NCI-H128 (cell line): ENCODE results near the gene ZBTB48.
"Not testable (repeated sequence)": the region's sequence is repeated elsewhere in the genome, so short reads cannot be mapped to it uniquely, and the experiment has no call there.

ENCODE experiments used
- DNase-seq: peaks from one replicate; lab custom pipeline; 2025; ENCODE audit not compliant: unreplicated experiment; lab: John Stamatoyannopoulos, UW

Gene ZBTB48

DNA sequence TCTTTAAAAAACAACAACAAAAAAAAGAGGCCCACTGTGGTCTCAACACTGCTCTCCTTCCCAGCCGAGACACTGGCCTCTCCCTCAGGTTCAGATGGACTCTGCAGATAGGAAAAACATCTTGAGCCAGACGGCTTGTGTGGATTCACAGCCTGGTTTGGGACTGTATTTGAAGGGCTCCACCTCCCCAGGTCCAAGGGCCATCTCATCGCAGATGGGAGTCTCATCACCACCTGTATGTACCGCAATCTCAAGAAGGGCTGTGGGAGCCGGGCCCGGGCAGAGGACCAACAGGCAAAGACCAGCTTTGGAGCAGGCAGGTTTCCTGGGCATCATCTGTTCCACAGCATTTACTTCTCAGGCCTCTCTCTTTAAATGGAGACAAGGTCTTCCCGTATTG is 10.3 kb downstream of the ZBTB48 start:
- no peak for DNase-seq

DNA sequence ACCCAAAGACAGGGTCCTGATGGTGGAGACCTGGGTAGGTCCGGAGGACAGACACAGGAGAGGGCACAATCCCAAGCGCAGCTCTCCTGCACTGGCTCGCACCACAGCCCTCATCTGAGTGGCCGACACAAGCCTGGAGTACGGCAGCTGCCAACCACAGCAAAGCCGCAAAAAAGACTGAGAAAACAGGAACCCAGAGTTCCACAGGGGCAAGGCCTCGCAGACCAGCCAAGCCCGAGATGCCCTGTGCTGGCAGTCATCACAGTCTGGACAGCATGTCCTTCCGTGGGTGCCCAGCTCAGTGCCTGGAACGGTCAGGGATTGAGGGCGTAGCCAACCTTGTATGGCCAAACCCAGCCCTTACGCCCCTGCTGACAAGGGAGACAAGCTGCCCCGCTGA is 11.4 kb downstream of the ZBTB48 start:
- no peak for DNase-seq

DNA sequence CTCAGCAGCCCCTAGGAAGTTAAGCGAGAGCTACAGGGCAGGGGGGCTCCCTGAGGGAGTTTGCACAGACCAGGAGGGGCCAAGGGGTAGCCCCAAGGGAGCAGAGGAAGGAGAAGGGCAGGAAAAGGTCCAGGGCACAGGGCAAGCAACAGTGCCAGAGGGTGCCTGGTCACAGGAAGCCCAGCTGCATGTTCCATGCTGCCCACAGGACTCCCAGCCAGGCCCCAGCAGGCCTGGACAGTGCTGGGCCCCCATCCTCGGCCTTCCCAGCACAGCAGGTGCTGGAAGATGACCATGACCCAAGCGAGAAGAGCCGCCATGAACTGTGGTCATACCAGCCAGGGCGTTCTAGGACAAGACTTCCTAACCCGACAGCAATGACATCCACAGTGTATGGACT is 11.8 kb downstream of the ZBTB48 start:
- DNase-seq = no peak

DNA sequence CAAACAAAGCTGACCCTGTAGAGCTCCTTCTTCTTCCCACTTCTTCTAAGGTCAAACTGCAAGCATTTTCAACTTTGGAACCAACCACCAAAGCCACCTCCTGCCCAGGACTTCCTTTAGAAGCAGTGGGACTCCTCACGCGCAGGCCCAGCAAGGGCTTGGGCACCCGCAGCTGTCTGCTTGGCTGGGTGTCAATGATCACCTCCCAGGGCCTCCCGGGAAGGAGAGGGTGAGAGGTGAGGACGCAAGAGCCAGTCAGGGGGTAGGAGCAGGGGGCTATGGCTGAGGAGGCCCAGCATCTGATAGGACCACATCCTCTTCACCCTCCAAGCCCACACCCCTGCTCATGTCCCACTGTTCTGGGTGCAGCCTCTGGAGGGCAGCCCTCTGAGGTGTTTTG is 12.6 kb downstream of the ZBTB48 start:
- no peak for DNase-seq

DNA sequence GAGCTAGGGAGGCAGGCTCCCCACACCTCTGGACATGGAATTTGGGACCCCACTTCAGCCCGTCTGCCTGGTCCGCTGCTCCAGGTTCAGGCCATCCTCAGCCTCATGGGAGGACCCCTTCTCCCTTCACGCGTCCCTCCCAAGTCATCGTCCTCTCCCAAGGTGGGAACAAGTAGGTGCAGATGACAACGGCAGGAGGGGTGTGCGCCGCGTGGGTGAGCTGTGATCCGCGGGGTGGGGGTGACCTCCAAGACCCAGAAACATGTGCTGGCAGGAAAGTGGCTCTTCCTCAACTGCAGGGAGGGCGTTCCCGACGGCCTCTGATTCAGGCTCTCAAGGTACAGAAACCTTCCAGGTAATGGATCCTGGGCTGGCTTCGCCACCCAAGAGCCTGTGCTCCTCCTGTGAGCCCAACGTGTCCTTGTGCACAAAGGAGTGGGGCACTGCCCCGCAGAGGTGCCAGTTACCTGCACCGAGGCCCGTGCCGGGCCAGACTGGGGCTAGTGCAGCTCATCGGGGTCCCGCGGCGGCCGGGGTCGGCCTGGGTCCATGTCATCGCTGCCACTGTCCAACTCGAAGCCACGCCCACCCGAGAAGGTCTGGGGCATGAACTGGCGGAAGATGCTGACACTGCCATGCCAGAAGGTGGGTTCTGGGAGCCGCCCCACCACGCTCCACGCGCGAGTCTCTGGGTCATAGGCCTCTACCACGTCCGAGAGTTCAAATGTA is 13.2 kb downstream of the ZBTB48 start:
- DNase-seq = no peak

DNA sequence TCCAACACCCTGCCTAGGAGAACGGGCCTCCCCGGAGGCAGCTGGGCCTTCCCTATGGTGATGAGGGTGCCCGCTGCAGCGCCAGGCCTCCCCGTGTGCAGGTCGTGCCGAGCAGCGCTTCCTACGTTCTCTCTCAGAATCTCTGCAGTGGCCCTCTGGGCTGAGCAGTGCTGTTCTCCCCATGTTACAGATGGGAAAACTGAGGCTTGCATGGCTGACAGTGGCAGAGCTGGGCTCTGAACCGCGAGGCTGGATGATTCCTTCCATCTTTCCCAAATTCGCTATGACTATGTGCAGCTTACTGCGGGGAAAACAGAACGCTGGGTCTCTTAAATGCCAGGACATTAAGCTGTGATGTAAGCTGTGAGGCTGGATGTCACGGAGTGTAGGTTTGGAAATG is 14.0 kb downstream of the ZBTB48 start:
- no peak for DNase-seq

DNA sequence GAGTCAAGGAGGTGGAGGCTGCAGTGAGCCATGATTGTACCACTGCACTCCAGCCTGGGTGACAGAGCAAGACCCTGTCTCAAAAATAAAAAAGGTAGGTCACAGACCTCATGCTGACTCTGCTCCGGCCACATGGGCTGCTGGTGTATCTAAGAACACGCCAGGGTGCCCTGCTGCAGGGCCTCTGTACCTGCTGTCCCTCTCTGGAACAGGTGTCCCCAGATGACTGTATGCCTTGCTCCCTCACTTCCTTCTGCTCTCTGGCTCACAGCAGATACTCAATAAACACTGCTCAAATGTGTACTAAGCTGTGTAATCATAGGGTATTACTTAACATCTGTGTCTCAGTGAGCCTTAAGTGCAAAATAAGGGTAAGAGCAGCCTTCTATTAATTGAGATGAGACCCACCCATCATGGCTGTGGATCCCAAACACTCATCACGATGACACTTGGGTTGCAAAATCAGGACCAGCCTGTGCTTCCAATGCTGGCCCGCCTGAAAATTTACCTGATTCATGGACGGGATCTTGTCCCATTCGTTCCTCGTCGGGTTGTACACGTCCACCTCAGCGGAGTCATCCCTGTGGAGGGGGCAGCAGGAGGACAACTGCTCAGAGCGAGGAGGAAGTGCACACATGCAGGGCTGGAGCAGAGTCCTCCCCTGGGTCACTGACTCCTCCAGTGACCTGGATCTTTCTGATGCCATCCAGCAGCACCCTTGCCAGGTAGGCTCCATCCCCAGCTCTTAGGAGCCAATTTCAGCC is 15.4 kb downstream of the ZBTB48 start:
- DNase-seq = no peak

DNA sequence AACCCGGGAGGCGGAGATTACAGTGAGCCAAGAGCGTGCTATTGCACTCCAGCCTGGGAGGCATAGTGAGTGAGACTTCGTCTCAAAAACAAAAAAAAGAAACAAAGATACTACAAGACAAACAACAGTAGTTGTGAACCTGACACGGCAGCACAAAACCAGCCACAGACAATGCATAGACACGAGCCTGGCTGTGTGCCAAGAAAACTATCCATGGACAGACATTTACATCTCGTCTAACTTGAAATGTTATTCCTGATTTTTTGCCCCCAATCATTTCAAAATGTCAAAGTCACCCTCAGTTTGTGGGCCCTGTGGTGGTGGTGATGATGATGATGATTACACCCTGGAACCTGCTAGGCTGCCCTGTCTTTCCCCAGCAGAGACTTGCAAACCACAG is 16.6 kb downstream of the ZBTB48 start:
- DNase-seq = no peak

DNA sequence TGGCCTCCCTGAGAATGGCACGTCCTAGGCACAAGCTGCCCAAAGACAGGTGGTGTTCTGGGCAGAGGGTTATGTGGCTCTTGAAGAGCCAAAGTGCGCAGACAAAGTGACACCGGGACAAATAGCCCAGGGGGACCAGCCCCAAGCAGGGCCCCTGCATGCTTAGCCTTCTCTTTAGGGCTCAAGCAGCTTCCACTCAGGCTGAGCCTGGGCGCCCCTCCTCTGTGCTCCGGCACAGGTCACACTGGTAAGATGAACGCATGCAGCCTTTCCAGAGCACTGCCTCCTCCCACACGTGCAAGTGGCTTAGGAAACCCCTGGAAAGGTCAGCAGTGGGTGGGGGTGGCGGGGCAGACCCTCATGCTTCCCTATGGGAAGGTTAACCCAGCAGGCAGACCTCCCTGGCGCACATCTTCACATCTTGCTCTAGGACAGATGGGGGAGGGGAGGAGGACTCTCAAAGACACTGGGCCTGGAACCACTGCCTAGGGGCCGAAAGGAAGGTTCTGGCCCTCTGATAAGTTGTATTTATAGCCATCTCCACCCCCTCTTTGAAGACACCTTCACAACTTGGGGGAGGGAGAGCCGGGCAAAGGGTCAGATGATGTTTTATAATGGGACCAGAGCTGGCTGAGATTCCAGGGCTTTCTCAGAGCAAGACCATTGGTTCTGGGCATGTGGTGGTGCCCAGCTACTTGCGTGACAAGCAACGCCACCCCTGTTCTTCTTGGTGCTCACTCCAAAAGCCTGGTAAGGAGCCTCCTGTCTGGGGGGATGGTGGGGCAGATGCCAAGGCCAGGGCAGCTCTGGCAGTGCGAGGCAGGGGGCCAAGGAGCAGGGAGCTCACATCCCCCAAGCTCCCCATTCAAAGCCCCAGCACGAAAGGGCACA is 17.3 kb downstream of the ZBTB48 start:
- no peak for DNase-seq

DNA sequence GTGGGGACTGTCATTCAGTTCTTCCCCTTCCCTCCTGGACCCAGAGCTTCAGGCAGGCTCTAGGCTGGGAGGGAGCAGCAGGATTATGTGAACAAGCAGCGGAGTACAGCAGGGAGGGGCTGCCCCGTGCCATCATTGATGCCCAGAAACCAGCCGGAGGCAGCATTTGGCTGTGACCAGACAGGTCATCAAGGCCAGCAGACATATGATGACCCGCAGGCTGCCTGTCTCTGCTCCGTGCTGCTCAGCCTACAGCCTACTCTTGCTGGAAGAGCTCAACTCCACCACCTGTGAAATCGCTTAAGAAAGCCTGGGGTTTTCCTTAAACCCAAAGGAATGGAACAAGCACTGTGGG is 18.0 kb downstream of the ZBTB48 start:
- DNase-seq = no peak

DNA sequence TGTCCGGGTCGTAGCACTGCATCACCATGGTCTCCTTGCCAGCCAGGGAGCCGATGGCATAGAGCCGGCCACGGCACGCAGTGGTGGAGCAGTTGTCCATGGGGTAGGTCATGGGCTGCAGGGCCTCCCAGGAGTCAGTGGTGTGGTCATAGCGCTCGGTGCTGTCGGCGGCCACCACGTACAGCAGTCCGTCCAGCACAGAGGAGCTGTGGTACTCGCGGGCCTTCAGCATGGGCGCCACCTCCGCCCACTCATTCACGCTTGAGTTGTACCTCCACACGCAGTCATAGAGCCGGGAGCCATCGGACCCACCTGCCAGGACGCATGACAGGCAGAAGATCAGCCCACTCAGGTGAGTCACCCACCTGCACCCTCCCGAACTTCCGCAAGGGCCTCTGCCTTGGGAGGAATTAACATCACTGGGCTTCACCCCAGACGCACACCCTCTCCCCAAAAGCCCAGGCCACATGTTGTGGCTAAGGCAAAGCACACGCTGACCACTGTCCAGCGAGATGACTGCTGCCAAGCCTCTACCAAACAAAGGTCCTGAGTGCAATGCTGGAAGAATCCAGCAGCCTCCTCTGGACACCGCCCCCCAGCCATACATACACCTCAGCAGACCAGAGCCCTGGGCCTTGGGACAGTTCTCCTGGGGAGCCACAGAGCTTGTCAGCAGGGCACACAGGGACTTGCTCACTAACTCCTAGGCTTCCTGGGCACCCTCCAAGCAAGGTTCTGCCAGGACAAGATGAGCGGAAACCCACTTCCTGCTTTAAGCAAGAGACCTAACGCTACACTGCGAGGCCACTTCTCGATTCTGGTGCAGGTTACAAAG is 19.6 kb downstream of the ZBTB48 start:
- DNase-seq = no peak

DNA sequence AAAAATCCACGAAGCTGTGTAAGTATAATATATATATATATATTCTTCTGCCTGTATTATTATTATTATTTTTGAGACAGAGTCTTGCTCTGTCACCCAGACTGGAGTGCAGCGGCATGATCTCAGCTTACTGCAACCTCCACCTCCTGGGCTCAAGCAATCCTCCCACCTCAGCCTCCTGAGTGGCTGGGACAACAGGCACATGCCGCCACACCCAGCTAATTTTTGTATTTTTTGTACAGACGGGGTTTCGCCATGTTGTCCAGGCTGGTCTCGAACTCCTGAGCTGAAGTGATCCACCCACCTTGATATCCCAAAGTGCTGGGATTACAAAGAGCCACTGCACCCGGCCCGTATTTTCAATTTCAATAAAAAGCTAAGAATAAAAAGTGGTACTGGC is 20.2 kb downstream of the ZBTB48 start:
- DNase-seq = not testable (repeated sequence)

DNA sequence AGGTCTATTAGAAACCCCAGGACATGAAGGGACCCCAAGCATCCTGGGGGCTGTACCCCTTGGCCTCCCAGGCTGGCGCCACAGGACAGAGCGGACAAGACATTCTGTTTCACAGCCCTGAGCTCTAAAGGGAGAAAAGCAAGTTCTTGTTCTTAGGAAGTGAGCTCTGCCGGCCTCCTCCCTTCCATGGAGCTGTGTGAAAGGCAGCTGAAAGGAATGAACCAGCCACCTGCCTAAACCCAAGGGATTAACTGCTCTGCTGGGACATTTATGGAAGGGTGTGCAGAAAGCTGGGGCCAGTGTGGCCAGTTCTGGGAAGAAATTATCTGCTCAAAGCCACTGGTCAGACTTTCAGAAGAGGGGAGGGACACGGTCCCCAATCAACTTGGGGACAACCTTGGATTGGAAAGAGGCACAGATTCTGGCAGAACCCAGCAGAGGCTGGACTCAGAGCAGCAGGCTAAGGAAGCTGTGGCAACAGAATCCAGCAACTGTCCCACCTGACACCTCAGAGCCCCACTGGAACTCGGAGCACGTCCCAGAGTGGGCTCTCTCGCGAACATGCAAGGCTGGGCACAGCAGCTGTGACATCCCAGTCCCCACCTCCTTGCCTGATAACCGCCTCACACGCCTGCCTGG is 20.7 kb downstream of the ZBTB48 start:
- DNase-seq = no peak

DNA sequence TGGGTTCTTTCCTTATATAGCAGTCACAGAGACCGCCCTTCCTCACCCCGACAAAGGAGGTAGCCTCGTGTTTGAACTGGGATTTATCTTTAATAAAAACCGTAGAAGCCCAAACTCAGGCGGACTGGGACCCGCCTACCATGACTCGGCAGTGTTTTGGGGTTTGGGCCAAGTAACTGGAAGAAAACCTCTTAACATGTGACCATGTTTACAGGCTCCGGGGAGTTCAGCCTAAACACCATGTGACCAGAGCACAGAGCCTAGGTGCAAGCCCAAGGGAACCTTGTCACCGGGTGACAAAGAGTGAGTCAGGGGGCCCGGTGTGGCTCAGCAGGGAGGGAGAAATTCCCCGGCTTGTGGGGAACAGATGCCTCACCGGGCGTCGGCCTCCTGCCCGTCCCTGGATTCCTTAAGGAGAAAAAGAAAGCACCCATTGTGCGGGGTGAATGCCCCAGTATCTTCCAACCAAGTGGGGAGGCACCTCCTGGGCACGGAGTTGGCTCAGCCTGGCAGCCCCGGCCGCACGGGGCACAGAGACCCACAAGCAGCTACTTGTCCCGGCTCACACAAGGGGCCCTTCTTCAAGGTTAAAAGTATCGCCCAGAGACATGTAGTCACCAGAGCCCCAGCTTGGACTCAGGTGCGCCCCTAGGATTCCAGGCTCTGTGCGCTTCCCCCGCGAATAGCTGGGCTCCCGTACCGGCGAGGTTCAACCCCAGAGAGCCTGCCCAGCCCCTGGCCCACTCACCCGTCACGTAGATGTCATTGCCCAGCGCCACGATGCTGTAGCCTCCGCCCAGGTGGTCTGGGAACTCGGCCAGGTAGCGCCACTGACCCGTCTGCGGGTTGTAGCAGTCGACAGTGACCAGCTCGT is 21.5 kb downstream of the ZBTB48 start:
- DNase-seq = no peak

DNA sequence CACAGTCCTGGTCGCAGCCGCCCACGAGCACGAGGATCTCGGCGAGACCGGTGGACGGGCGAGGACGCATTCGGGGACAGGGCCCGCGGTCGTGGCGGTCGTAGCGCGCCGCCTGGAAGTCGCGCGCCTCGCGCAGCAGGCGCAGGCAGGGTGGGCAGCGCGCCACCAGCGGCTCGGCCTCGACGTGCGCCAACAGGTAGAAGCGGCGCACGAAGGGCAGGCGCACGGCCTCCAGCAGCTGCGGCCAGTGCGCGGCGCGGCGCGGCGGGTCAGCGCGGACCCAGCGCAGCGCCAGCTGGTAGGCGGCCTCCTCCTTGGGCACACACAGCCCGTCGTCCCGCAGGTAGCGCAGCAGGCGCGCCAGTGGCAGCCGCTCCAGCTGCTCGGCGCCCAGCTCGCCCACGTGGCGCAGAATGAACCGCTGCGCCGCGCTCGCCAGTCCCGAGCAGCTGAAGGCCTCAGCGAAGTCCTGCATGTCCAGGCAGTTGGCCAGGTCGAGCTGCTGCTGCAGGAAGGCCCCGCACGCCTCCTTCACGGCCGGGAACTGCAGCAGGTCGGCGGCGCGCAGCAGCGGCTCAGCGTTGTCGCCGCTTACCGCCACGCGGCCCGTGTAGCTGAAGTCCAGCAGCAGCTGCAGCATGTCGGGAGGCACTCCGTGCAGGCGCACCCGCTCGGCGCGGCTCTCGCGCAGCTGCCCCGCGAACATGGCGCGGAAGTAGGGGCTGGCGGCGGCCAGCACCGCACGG is 22.3 kb downstream of the ZBTB48 start:
- no peak for DNase-seq

DNA sequence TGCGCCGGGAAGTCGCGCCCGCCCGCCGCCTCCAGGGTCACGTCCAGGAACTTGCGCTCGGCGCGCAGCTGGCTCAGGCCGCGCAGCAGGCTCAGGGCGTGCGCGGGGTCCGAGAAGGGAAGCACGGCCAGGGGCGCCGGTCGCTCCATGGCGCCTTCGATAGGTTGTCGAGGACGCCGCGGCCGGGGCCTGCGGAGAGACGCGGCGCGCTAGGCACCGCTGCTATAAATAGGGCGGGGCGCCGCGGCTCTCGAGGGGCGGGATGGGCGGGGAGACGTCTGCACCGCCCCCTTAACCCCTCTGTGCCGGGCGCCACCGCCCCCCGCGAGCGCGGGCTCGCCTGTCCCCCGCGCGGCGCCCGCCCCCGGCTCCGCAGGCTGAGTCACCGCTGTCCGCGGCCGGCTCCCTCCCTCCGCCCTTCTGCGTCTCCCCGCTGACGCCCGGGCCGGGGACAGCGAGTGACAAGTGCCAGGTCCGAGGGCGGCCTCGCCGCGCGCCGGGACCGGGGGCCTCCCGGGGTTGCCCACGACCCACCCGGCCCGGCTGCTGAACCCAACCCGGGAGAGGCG is 23.0 kb downstream of the ZBTB48 start, which contains the start of gene KLHL21:
KLHL21 (minus strand) TSS at position 201 of the 569 bp plus-strand sequence; CDS start at position 149, 52 bp downstream.
- DNase-seq = peak; percentile 59

DNA sequence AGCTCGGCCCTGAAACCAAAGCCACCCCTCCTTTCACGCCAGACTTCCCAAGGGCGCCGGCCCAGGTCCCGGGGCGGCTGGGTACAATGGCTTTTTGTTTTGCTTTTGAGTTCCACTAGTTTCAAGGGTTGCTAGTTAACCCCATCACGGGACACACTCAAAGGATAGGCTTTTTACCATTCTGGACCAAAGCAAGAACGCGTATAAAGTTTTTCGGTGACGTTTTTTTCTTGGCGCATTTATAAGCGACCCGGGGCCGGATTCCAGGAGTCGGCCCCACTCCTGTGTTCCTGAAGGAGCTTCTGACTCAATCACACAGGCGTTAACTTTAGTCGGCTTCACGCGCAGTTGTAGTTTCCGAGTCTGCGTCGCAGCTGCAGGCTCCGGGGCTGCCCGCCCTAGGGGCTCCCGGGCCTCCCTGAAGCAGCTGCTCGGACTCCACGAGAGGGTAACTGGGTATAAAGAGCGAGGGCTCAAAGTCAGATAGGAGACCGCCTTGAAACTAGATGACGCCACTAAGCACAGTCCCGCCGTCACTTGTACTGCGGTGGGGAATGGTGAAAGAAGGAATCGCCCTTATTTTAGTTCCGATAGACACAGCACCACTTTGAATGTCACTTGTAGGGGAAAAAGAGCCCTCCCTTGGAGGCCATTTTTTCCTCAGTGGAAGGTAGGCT is 23.6 kb downstream of the ZBTB48 start:
- DNase-seq = no peak
